Measurements from ENCODE around the gene DPYD. TPM values are rescaled to one million over a fixed set of nuclear protein-coding genes. Genes with fewer than 3 reads are reported as not detected.

Gene DPYD
- total RNA-seq, 2 donors from 2014 or later = 9.2 to 17.5 TPM

- no peak for TF ChIP-seq CTCF (conservative IDR thresholded peaks at IDR 0.05)
- Mint-ChIP-seq H3K4me3 (no peak overlapping the region), H3K4me1 (no peaks in the 10 kb centered on the region), H3K36me3 (ENCODE audit: low read depth) (no peaks in the 10 kb centered on the region), H3K27ac (no peak overlapping the region), H3K27me3 (ENCODE audit: insufficient read depth) (no peaks in the 10 kb centered on the region), H3K9me3 (no peaks in the 10 kb centered on the region)
- no peaks in the 10 kb centered on the region for H3K36me3 ChIP-seq (ENCODE audit: control insufficient read depth, insufficient read depth, low read length)
- no peak overlapping the region for H3K27ac ChIP-seq (ENCODE audit: low read depth, low read length)
- no peaks in the 10 kb centered on the region for H3K27me3 ChIP-seq (ENCODE audit: control insufficient read depth, insufficient read depth, low read length, poor library complexity, severe bottlenecking)
- H3K9ac ChIP-seq (ENCODE audit: extremely low read depth, low read length, poor library complexity, severe bottlenecking) = no peak overlapping the region
- no peak overlapping the region for H3K4me3 ChIP-seq (ENCODE audit: low read length)
- no peaks in the 10 kb centered on the region for H3K9me3 ChIP-seq (ENCODE audit: control insufficient read depth, low read length)
- DNase-seq = no peak
- H3K4me1 ChIP-seq (ENCODE audit: control insufficient read depth, insufficient read depth, low read length) = no peaks in the 10 kb centered on the region
Measured at GRCh38 chr1:97726386-97726785, 194.4 kb downstream of the DPYD start.

- Mint-ChIP-seq H3K36me3 (ENCODE audit: low read depth) (peaks cover 1% of the 10 kb centered on the region), H3K4me3 (no peak overlapping the region), H3K27me3 (ENCODE audit: insufficient read depth) (no peaks in the 10 kb centered on the region), H3K9me3 (no peaks in the 10 kb centered on the region), H3K27ac (no peak overlapping the region), H3K4me1 (no peaks in the 10 kb centered on the region)
- 86% methylated on average over 2 of the region's 2 CpGs; no CpG with 5 or more reads in 1 of the 2 experiments for WGBS, 2 experiments (ENCODE audit: insufficient coverage in 1 of 2, insufficient read length in 1 of 2)
- no peak for TF ChIP-seq CTCF (conservative IDR thresholded peaks at IDR 0.05)
- no peaks in the 10 kb centered on the region for H3K27me3 ChIP-seq (ENCODE audit: control insufficient read depth, insufficient read depth, low read length, poor library complexity, severe bottlenecking)
- H3K9ac ChIP-seq (ENCODE audit: extremely low read depth, low read length, poor library complexity, severe bottlenecking) = no peak overlapping the region
- no peaks in the 10 kb centered on the region for H3K36me3 ChIP-seq (ENCODE audit: control insufficient read depth, insufficient read depth, low read length)
- H3K9me3 ChIP-seq (ENCODE audit: control insufficient read depth, low read length) = no peaks in the 10 kb centered on the region
- no peaks in the 10 kb centered on the region for H3K4me1 ChIP-seq (ENCODE audit: control insufficient read depth, insufficient read depth, low read length)
- no peak overlapping the region for H3K4me3 ChIP-seq (ENCODE audit: low read length)
- no peak overlapping the region for H3K27ac ChIP-seq (ENCODE audit: low read depth, low read length)
- DNase-seq = no peak
Measured at GRCh38 chr1:97721221-97721620, 199.6 kb downstream of the DPYD start.

GRCh38 chr1:97712980-97713379 is 207.9 kb downstream of the DPYD start:
- Histone ChIP-seq H3K9me3 (ENCODE audit: control insufficient read depth, low read length) (no peaks in the 10 kb centered on the region), H3K4me3 (ENCODE audit: low read length) (no peak overlapping the region), H3K27ac (ENCODE audit: low read depth, low read length) (no peak overlapping the region), H3K4me1 (ENCODE audit: control insufficient read depth, insufficient read depth, low read length) (no peaks in the 10 kb centered on the region), H3K9ac (ENCODE audit: extremely low read depth, low read length, poor library complexity, severe bottlenecking) (no peak overlapping the region), H3K36me3 (ENCODE audit: control insufficient read depth, insufficient read depth, low read length) (no peaks in the 10 kb centered on the region), H3K27me3 (ENCODE audit: control insufficient read depth, insufficient read depth, low read length, poor library complexity, severe bottlenecking) (no peaks in the 10 kb centered on the region)
- no peak for DNase-seq
- Mint-ChIP-seq H3K27ac (no peak overlapping the region), H3K9me3 (no peaks in the 10 kb centered on the region), H3K27me3 (ENCODE audit: insufficient read depth) (no peaks in the 10 kb centered on the region), H3K4me3 (no peak overlapping the region), H3K4me1 (no peaks in the 10 kb centered on the region), H3K36me3 (ENCODE audit: low read depth) (peaks cover under 1% of the 10 kb centered on the region)
- WGBS, 2 experiments (ENCODE audit: insufficient coverage in 1 of 2, insufficient read length in 1 of 2) = 88% methylated on average over 3 of the region's 5 CpGs; no CpG with 5 or more reads in 1 of the 2 experiments
- TF ChIP-seq CTCF (conservative IDR thresholded peaks at IDR 0.05) = no peak

All from endodermal cell (in vitro differentiated cells).